OCI-LY1 (cell line): Measurements from ENCODE around the gene ANKRD10.

ENCODE experiments used
- H2AFZ ChIP-seq: fragments of 200-600 bp; sonication (generic), shearing (Covaris generic); 2 replicates; pipeline ENCODE4 v1.6.0; 2014; ENCODE audit warnings: antibody characterized with exemption, mild to moderate bottlenecking, low read length
- H3F3A ChIP-seq: fragments of 200-600 bp; sonication (generic), shearing (Covaris generic); 2 replicates; pipeline ENCODE4 v1.6.0; 2014; ENCODE audit warnings: mild to moderate bottlenecking, antibody characterized with exemption, low read length, moderate library complexity; ENCODE audit not compliant: insufficient read depth
- H3K27ac ChIP-seq: fragments of 200-600 bp; sonication (generic); 2 replicates; pipeline ENCODE4 v1.5.1; 2014; ENCODE audit warnings: low read length, mixed run types, mild to moderate bottlenecking, low read depth; ENCODE audit not compliant: poor library complexity, severe bottlenecking
- H3K27me3 ChIP-seq: fragments of 200-600 bp; sonication (generic); 2 replicates; pipeline ENCODE4 v1.6.0; 2014; ENCODE audit warnings: antibody characterized with exemption, mild to moderate bottlenecking, low read length, moderate library complexity; ENCODE audit not compliant: insufficient read depth
- H3K36me3 ChIP-seq: fragments of 200-600 bp; sonication (generic); 2 replicates; pipeline ENCODE4 v1.6.1; 2014; ENCODE audit warnings: mild to moderate bottlenecking, antibody characterized with exemption, low read length, moderate library complexity, mixed read lengths; ENCODE audit not compliant: insufficient read depth
- H3K4me1 ChIP-seq: fragments of 200-600 bp; sonication (generic); 2 replicates; pipeline ENCODE4 v1.5.1; 2014; ENCODE audit warnings: mild to moderate bottlenecking, low read length, moderate library complexity; ENCODE audit not compliant: insufficient read depth, severe bottlenecking
- H3K4me2 ChIP-seq: fragments of 200-600 bp; sonication (generic), shearing (Covaris generic); 2 replicates; pipeline ENCODE4 v1.6.1; 2014; ENCODE audit warnings: low read length
- H3K4me3 ChIP-seq: fragments of 200-600 bp; sonication (generic); 2 replicates; pipeline ENCODE4 v1.5.1; 2014; ENCODE audit warnings: low read length, low read depth, mild to moderate bottlenecking, mixed read lengths; ENCODE audit not compliant: poor library complexity, severe bottlenecking
- H3K79me2 ChIP-seq: fragments of 200-600 bp; shearing (Covaris generic); 2 replicates; pipeline ENCODE4 v1.6.1; 2016; ENCODE audit warnings: mixed run types, low read length, mixed read lengths; ENCODE audit not compliant: insufficient read depth
- H3K9ac ChIP-seq: fragments of 200-600 bp; sonication (generic), shearing (Covaris generic); 2 replicates; pipeline ENCODE4 v1.6.1; 2014; ENCODE audit warnings: mild to moderate bottlenecking, low read length, mixed read lengths
- H3K9me2 ChIP-seq: fragments of 200-600 bp; sonication (generic), shearing (Covaris generic); 2 replicates; pipeline ENCODE4 v1.6.1; 2014; ENCODE audit warnings: low read depth, mild to moderate bottlenecking, low read length, mixed read lengths
- H3K9me3 ChIP-seq: fragments of 200-600 bp; shearing (Covaris generic); 2 replicates; pipeline ENCODE4 v1.6.1; 2014; ENCODE audit warnings: low read length, mixed read lengths
- H4K20me1 ChIP-seq: fragments of 200-600 bp; sonication (generic), shearing (Covaris generic); 2 replicates; pipeline ENCODE4 v1.6.0; 2016; ENCODE audit warnings: mild to moderate bottlenecking, low read length; ENCODE audit not compliant: insufficient read depth
- CTCF ChIP-seq: fragments of 200-600 bp; sonication (generic), shearing (Covaris generic); IDR thresholded peaks from 2 replicates; pipeline ENCODE4 v1.5.1; 2017; ENCODE audit warnings: mild to moderate bottlenecking, antibody characterized with exemption, low read length, moderate library complexity, mixed read lengths
- EZH2 ChIP-seq: fragments of 200-600 bp; sonication (generic), shearing (Covaris generic); IDR thresholded peaks from 2 replicates; pipeline ENCODE4 v1.8.0; 2017; ENCODE audit warnings: borderline replicate concordance, mixed run types, mild to moderate bottlenecking, antibody characterized with exemption, low read length, moderate library complexity, mixed read lengths

The ANKRD10 gene

GRCh38 chr13:110944968-110945927 is 30.4 kb upstream of the ANKRD10 start:
- Histone ChIP-seq H2AFZ (no peak overlapping the region), H3K9me2 (no peaks in the 10 kb centered on the region), H3K79me2 (no peaks in the 10 kb centered on the region), H3K9ac (no peak overlapping the region), H4K20me1 (no peaks in the 10 kb centered on the region), H3K27ac (no peak overlapping the region), H3K4me3 (no peak overlapping the region), H3K27me3 (no peaks in the 10 kb centered on the region), H3K4me2 (no peak overlapping the region), H3F3A (no peaks in the 10 kb centered on the region), H3K36me3 (no peaks in the 10 kb centered on the region), H3K9me3 (no peaks in the 10 kb centered on the region), H3K4me1 (no peaks in the 10 kb centered on the region)
- TF ChIP-seq CTCF = no peak
- no peak for TF ChIP-seq EZH2

GRCh38 chr13:110944121-110944967 is 29.5 kb upstream of the ANKRD10 start:
- H3F3A ChIP-seq = no peaks in the 10 kb centered on the region
- H3K4me3 ChIP-seq = no peak overlapping the region
- H3K4me2 ChIP-seq = no peak overlapping the region
- H3K9me3 ChIP-seq = no peaks in the 10 kb centered on the region
- no peaks in the 10 kb centered on the region for H4K20me1 ChIP-seq
- no peaks in the 10 kb centered on the region for H3K9me2 ChIP-seq
- no peaks in the 10 kb centered on the region for H3K4me1 ChIP-seq
- no peak overlapping the region for H2AFZ ChIP-seq
- no peak overlapping the region for H3K9ac ChIP-seq
- H3K27me3 ChIP-seq = no peaks in the 10 kb centered on the region
- H3K27ac ChIP-seq = no peak overlapping the region
- H3K79me2 ChIP-seq = no peaks in the 10 kb centered on the region
- no peak for TF ChIP-seq EZH2
- peak; percentile 72 for TF ChIP-seq CTCF
- H3K36me3 ChIP-seq = no peaks in the 10 kb centered on the region

GRCh38 chr13:110942248-110942981 is 27.5 kb upstream of the ANKRD10 start:
- H2AFZ ChIP-seq = no peak overlapping the region
- no peaks in the 10 kb centered on the region for H3K27me3 ChIP-seq
- no peak overlapping the region for H3K27ac ChIP-seq
- H3F3A ChIP-seq = no peaks in the 10 kb centered on the region
- no peak overlapping the region for H3K4me2 ChIP-seq
- no peaks in the 10 kb centered on the region for H3K79me2 ChIP-seq
- H3K4me1 ChIP-seq = no peaks in the 10 kb centered on the region
- no peaks in the 10 kb centered on the region for H3K9me3 ChIP-seq
- H4K20me1 ChIP-seq = no peaks in the 10 kb centered on the region
- H3K9me2 ChIP-seq = no peaks in the 10 kb centered on the region
- no peak for TF ChIP-seq CTCF
- no peak for TF ChIP-seq EZH2
- H3K36me3 ChIP-seq = no peaks in the 10 kb centered on the region
- no peak overlapping the region for H3K4me3 ChIP-seq
- H3K9ac ChIP-seq = no peak overlapping the region
